Natural killer cell (primary cell): ENCODE data around the gene RHOBTB3. TPM values are rescaled to one million over a fixed set of nuclear protein-coding genes. Genes with fewer than 3 reads are reported as not detected.
"Not testable (repeated sequence)": the region's sequence is repeated elsewhere in the genome, so short reads cannot be mapped to it uniquely, and the experiment has no call there.

Experiments
- ATAC-seq, 3 donors: fragments of 150-1000 bp in 2 of 3; fragments of 200-7000 bp in 1 of 3; cut with Tn5 transposase; 1 replicate in 1 of 3; 2 replicates in 2 of 3; pipeline ENCODE4 v1.10.0; 2021; ENCODE audit warnings: mild to moderate bottlenecking in 2 of 3, moderate library complexity in 2 of 3
- DNase-seq, 2 donors: peaks; one replicate each; pipeline versions ENCODE4 v3.0.0 to v3.0.0-alpha.2; 2013 to 2021; ENCODE audit warnings: mixed read lengths in 1 of 2
- H3K27ac ChIP-seq: one replicate; pipeline ENCODE4 v1.5.1; 2013; ENCODE audit warnings: mild to moderate bottlenecking, low read length
- H3K27me3 ChIP-seq: one replicate; pipeline ENCODE4 v1.6.1; 2013; ENCODE audit warnings: low read length; ENCODE audit not compliant: control insufficient read depth, insufficient read depth
- H3K36me3 ChIP-seq: one replicate; pipeline ENCODE4 v1.6.1; 2013; ENCODE audit warnings: low read length; ENCODE audit not compliant: control insufficient read depth, insufficient read depth
- H3K4me1 ChIP-seq: one replicate; pipeline ENCODE4 v1.6.1; 2013; ENCODE audit warnings: low read length; ENCODE audit not compliant: control insufficient read depth, insufficient read depth
- H3K4me3 ChIP-seq: one replicate; pipeline ENCODE4 v1.5.1; 2013; ENCODE audit warnings: low read length
- H3K9me3 ChIP-seq: one replicate; pipeline ENCODE4 v1.6.1; 2013; ENCODE audit warnings: low read length; ENCODE audit not compliant: control insufficient read depth, insufficient read depth
- H3K27ac Mint-ChIP-seq, 2 donors: one replicate each; pipeline ENCODE4 v1.8.0; 2022; ENCODE audit warnings: mild to moderate bottlenecking in 2 of 2, mixed read lengths in 2 of 2, moderate library complexity in 1 of 2
- H3K27me3 Mint-ChIP-seq, 2 donors: one replicate each; pipeline ENCODE4 v1.8.0; 2022; ENCODE audit warnings: low read depth in 2 of 2, mixed read lengths in 2 of 2
- H3K36me3 Mint-ChIP-seq: one replicate; pipeline ENCODE4 v1.8.0; 2022; ENCODE audit warnings: mixed read lengths
- H3K4me1 Mint-ChIP-seq, 2 donors: one replicate each; pipeline ENCODE4 v1.8.0; 2022; ENCODE audit warnings: mixed read lengths in 2 of 2
- H3K4me3 Mint-ChIP-seq: one replicate; pipeline ENCODE4 v1.8.0; 2022; ENCODE audit warnings: mild to moderate bottlenecking, moderate library complexity, mixed read lengths
- H3K9me3 Mint-ChIP-seq, 2 donors: one replicate each; pipeline ENCODE4 v1.8.0; 2022; ENCODE audit warnings: mixed read lengths in 2 of 2
- WGBS: methylation state at CpG from one replicate; pipeline ENCODE4 v1.1.7; 2013; ENCODE audit warnings: missing lambda C conversion rate; ENCODE audit not compliant: insufficient coverage; 5-methylcytosine and 5-hydroxymethylcytosine counted together
- intact Hi-C: fragments of 100-400 bp; cut with micrococcal nuclease; formaldehyde crosslinking; loops from one replicate; pipeline ENCODE4 v1.14.2; 2022
- total RNA-seq, 4 donors: library from RNA; stranded (reverse); fragments of 120-200 nt in 1 of 4; gene quantifications; one replicate each; pipeline versions ENCODE4 v1.2.3 to v1.2.4, GENCODE V29; 2013 to 2022
- TF ChIP-seq, protein P1 (sequence below): fragments of 200-600 bp; IDR thresholded peaks from one replicate; pipeline ENCODE4 v1.8.0; 2022; ENCODE audit warnings: antibody characterized with exemption

The RHOBTB3 gene
- total RNA-seq, 3 donors from 2014 or later (not counting 1 experiment from before 2014, with no cell fraction given) = 46.5 to 55.1 (median 46.5) TPM

- H3K36me3 ChIP-seq = no peaks in the 10 kb centered on the region
- Mint-ChIP-seq H3K4me3 (no peak overlapping the region), H3K27ac (no peak overlapping the region), H3K27me3 (no peaks in the 10 kb centered on the region), H3K9me3 (no peaks in the 10 kb centered on the region), H3K4me1 (no peaks in the 10 kb centered on the region), H3K36me3 (no peaks in the 10 kb centered on the region)
- H3K27ac ChIP-seq = no peak overlapping the region
- ATAC-seq (no peak), DNase-seq (no peak)
- no peak overlapping the region for H3K4me3 ChIP-seq
- 83% methylated on average over 6 of the region's 7 CpGs for WGBS
- H3K9me3 ChIP-seq = no peaks in the 10 kb centered on the region
- TF ChIP-seq, protein P1, sequence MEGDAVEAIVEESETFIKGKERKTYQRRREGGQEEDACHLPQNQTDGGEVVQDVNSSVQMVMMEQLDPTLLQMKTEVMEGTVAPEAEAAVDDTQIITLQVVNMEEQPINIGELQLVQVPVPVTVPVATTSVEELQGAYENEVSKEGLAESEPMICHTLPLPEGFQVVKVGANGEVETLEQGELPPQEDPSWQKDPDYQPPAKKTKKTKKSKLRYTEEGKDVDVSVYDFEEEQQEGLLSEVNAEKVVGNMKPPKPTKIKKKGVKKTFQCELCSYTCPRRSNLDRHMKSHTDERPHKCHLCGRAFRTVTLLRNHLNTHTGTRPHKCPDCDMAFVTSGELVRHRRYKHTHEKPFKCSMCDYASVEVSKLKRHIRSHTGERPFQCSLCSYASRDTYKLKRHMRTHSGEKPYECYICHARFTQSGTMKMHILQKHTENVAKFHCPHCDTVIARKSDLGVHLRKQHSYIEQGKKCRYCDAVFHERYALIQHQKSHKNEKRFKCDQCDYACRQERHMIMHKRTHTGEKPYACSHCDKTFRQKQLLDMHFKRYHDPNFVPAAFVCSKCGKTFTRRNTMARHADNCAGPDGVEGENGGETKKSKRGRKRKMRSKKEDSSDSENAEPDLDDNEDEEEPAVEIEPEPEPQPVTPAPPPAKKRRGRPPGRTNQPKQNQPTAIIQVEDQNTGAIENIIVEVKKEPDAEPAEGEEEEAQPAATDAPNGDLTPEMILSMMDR = no peak
- intact Hi-C loops = no loop called here
- no peaks in the 10 kb centered on the region for H3K4me1 ChIP-seq
- H3K27me3 ChIP-seq = no peaks in the 10 kb centered on the region
These were observed 33.1 kb upstream of the RHOBTB3 start for GRCh38 chr5:95697781-95698681.

- Histone ChIP-seq H3K27ac (no peak overlapping the region), H3K27me3 (no peaks in the 10 kb centered on the region), H3K4me3 (no peak overlapping the region), H3K9me3 (no peaks in the 10 kb centered on the region), H3K36me3 (no peaks in the 10 kb centered on the region), H3K4me1 (no peaks in the 10 kb centered on the region)
- H3K4me3 Mint-ChIP-seq = no peak overlapping the region
- no peak for DNase-seq
- no peaks in the 10 kb centered on the region for H3K27me3 Mint-ChIP-seq
- H3K27ac Mint-ChIP-seq = no peak overlapping the region
- H3K36me3 Mint-ChIP-seq = no peaks in the 10 kb centered on the region
- no peaks in the 10 kb centered on the region for H3K4me1 Mint-ChIP-seq
- intact Hi-C loops = no loop called here
- no peaks in the 10 kb centered on the region for H3K9me3 Mint-ChIP-seq
- ATAC-seq = no peak
- TF ChIP-seq, protein P1 = no peak
- 100% methylated on average over 1 of the region's 1 CpG for WGBS
These were observed 31.8 kb upstream of the RHOBTB3 start for GRCh38 chr5:95699337-95699736.

GRCh38 chr5:95701074-95701473, 30.1 kb upstream of the RHOBTB3 start:
- intact Hi-C loops = no loop called here
- H3K27ac ChIP-seq = no peak overlapping the region
- no peaks in the 10 kb centered on the region for H3K4me1 ChIP-seq
- Mint-ChIP-seq H3K4me3 (no peak overlapping the region), H3K27me3 (no peaks in the 10 kb centered on the region), H3K27ac (no peak overlapping the region), H3K4me1 (no peaks in the 10 kb centered on the region), H3K36me3 (no peaks in the 10 kb centered on the region), H3K9me3 (no peaks in the 10 kb centered on the region)
- H3K9me3 ChIP-seq = no peaks in the 10 kb centered on the region
- DNase-seq (no peak), ATAC-seq (no peak)
- no peaks in the 10 kb centered on the region for H3K27me3 ChIP-seq
- no peaks in the 10 kb centered on the region for H3K36me3 ChIP-seq
- H3K4me3 ChIP-seq = no peak overlapping the region
- TF ChIP-seq, protein P1 = no peak

GRCh38 chr5:95704150-95704549, 27.0 kb upstream of the RHOBTB3 start:
- Mint-ChIP-seq H3K9me3 (no peaks in the 10 kb centered on the region), H3K36me3 (no peaks in the 10 kb centered on the region), H3K27ac (no peak overlapping the region), H3K4me1 (no peaks in the 10 kb centered on the region), H3K27me3 (no peaks in the 10 kb centered on the region), H3K4me3 (no peak overlapping the region)
- Histone ChIP-seq H3K4me1 (no peaks in the 10 kb centered on the region), H3K27me3 (no peaks in the 10 kb centered on the region), H3K36me3 (no peaks in the 10 kb centered on the region), H3K27ac (no peak overlapping the region), H3K9me3 (no peaks in the 10 kb centered on the region), H3K4me3 (no peak overlapping the region)
- DNase-seq (no peak), ATAC-seq (no peak)
- intact Hi-C loops = no loop called here
- WGBS = no CpG with 5 or more reads among the region's 1 CpG
- TF ChIP-seq, protein P1 = no peak

DNA sequence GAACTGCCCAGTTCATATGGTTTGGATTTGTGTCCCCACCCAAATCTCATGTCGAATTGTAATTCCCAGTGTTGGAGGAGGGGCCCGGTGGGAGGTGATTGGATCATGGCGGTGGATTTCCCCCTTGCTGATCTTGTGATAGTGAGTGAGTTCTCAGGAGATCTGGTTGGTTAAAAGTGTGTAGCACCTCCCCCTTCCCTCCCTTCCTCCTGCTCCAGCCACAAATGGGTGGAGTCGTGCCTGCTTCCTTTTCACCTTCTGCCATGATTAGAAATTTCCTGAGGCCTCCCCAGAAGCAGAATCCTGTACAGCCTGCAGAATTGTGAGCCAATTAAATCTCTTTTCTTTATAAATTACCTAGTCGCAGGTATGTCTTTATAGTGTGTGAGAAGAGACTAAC, 24.9 kb upstream of the RHOBTB3 start:
- H3K36me3 ChIP-seq, H3K9me3 Mint-ChIP-seq, H3K4me3 Mint-ChIP-seq, H3K36me3 Mint-ChIP-seq, H3K27ac Mint-ChIP-seq, ATAC-seq, H3K4me1 ChIP-seq, DNase-seq, H3K4me3 ChIP-seq, intact Hi-C loops, H3K27me3 ChIP-seq, H3K9me3 ChIP-seq, H3K4me1 Mint-ChIP-seq, H3K27ac ChIP-seq, H3K27me3 Mint-ChIP-seq: not testable (repeated sequence)
- no CpG with 5 or more reads among the region's 5 CpGs for WGBS
